ES-I3 (cell line): ENCODE results near the gene CDIP1.

Experiments
- H3K36me3 ChIP-seq: 2 replicates; pipeline ENCODE4 v1.6.1; 2013; ENCODE audit warnings: mild to moderate bottlenecking, low read length, control low read depth, moderate library complexity; ENCODE audit not compliant: insufficient read depth
- H3K4me1 ChIP-seq: 2 replicates; pipeline ENCODE4 v1.6.1; 2013; ENCODE audit warnings: mild to moderate bottlenecking, control low read depth, low read length; ENCODE audit not compliant: insufficient read depth
- H3K9ac ChIP-seq: 2 replicates; pipeline ENCODE4 v1.6.1; 2013; ENCODE audit warnings: low read depth, mild to moderate bottlenecking, low read length, moderate library complexity
- H3K9me3 ChIP-seq: 2 replicates; pipeline ENCODE4 v1.6.1; 2013; ENCODE audit warnings: mild to moderate bottlenecking, low read length, moderate library complexity; ENCODE audit not compliant: control insufficient read depth, insufficient read depth

Gene CDIP1

GRCh38 chr16:4513086-4513860 is 25.3 kb downstream of the CDIP1 start:
- Histone ChIP-seq H3K9me3 (no peaks in the 10 kb centered on the region), H3K4me1 (no peaks in the 10 kb centered on the region), H3K9ac (no peak overlapping the region), H3K36me3 (peaks cover 6% of the 10 kb centered on the region)

- no peaks in the 10 kb centered on the region for H3K4me1 ChIP-seq
- H3K9me3 ChIP-seq = no peaks in the 10 kb centered on the region
- H3K9ac ChIP-seq = no peak overlapping the region
- peaks cover 8% of the 10 kb centered on the region for H3K36me3 ChIP-seq
These were observed 26.1 kb downstream of the CDIP1 start for GRCh38 chr16:4512473-4512872.

GRCh38 chr16:4511441-4512082 is 27.0 kb downstream of the CDIP1 start:
- peaks cover 12% of the 10 kb centered on the region for H3K36me3 ChIP-seq

GRCh38 chr16:4510747-4511426 is 27.7 kb downstream of the CDIP1 start:
- peaks cover 9% of the 10 kb centered on the region for H3K36me3 ChIP-seq

More at GRCh38 chr16:4511441-4512082, 27.0 kb downstream of the CDIP1 start:
- Histone ChIP-seq H3K9ac (no peak overlapping the region), H3K9me3 (no peaks in the 10 kb centered on the region), H3K4me1 (no peaks in the 10 kb centered on the region)

GRCh38 chr16:4510131-4510530 is 28.4 kb downstream of the CDIP1 start:
- Histone ChIP-seq H3K36me3 (peaks cover 9% of the 10 kb centered on the region), H3K9me3 (no peaks in the 10 kb centered on the region), H3K4me1 (no peaks in the 10 kb centered on the region), H3K9ac (no peak overlapping the region)

More at GRCh38 chr16:4510747-4511426, 27.7 kb downstream of the CDIP1 start:
- no peaks in the 10 kb centered on the region for H3K4me1 ChIP-seq
- H3K9me3 ChIP-seq = no peaks in the 10 kb centered on the region
- no peak overlapping the region for H3K9ac ChIP-seq

- Histone ChIP-seq H3K9me3 (no peaks in the 10 kb centered on the region), H3K36me3 (peaks cover 9% of the 10 kb centered on the region), H3K4me1 (no peaks in the 10 kb centered on the region), H3K9ac (no peak overlapping the region)
These were observed 29.2 kb downstream of the CDIP1 start for GRCh38 chr16:4509420-4509819.

GRCh38 chr16:4508806-4509205 is 29.8 kb downstream of the CDIP1 start:
- Histone ChIP-seq H3K4me1 (no peaks in the 10 kb centered on the region), H3K9ac (no peak overlapping the region), H3K9me3 (no peaks in the 10 kb centered on the region), H3K36me3 (peaks cover 9% of the 10 kb centered on the region)

- Histone ChIP-seq H3K9me3 (no peaks in the 10 kb centered on the region), H3K36me3 (peaks cover 9% of the 10 kb centered on the region), H3K4me1 (no peaks in the 10 kb centered on the region), H3K9ac (no peak overlapping the region; the same call in 1 of the 2 replicates)
These were observed 30.8 kb downstream of the CDIP1 start for GRCh38 chr16:4507588-4508345.

- Histone ChIP-seq H3K9ac (no peak overlapping the region), H3K9me3 (no peaks in the 10 kb centered on the region), H3K4me1 (peaks cover 2% of the 10 kb centered on the region; the same call in 1 of the 2 replicates), H3K36me3 (peaks cover 9% of the 10 kb centered on the region)
These were observed 32.1 kb downstream of the CDIP1 start for GRCh38 chr16:4506450-4506849.

GRCh38 chr16:4505356-4506147 is 33.0 kb downstream of the CDIP1 start:
- no peaks in the 10 kb centered on the region for H3K9me3 ChIP-seq
- H3K36me3 ChIP-seq = peaks cover 9% of the 10 kb centered on the region
- H3K4me1 ChIP-seq = peaks cover 11% of the 10 kb centered on the region
- H3K9ac ChIP-seq = no peak overlapping the region

- Histone ChIP-seq H3K4me1 (peaks cover 28% of the 10 kb centered on the region), H3K36me3 (no peaks in the 10 kb centered on the region), H3K9me3 (no peaks in the 10 kb centered on the region), H3K9ac (no peak overlapping the region)
These were observed 37.5 kb downstream of the CDIP1 start for GRCh38 chr16:4501071-4501478.

- H3K9ac ChIP-seq = no peak overlapping the region
- peaks cover 33% of the 10 kb centered on the region for H3K4me1 ChIP-seq
- no peaks in the 10 kb centered on the region for H3K9me3 ChIP-seq
These were observed 38.3 kb downstream of the CDIP1 start for GRCh38 chr16:4500272-4500671.

GRCh38 chr16:4499196-4499555 is 39.4 kb downstream of the CDIP1 start:
- H3K9me3 ChIP-seq = no peaks in the 10 kb centered on the region
- peaks cover 42% of the 10 kb centered on the region for H3K4me1 ChIP-seq
- H3K36me3 ChIP-seq = no peaks in the 10 kb centered on the region
- H3K9ac ChIP-seq = no peak overlapping the region

More at GRCh38 chr16:4500272-4500671, 38.3 kb downstream of the CDIP1 start:
- H3K36me3 ChIP-seq = no peaks in the 10 kb centered on the region
